Measurements from ENCODE around the gene KIF21A.

DNA sequence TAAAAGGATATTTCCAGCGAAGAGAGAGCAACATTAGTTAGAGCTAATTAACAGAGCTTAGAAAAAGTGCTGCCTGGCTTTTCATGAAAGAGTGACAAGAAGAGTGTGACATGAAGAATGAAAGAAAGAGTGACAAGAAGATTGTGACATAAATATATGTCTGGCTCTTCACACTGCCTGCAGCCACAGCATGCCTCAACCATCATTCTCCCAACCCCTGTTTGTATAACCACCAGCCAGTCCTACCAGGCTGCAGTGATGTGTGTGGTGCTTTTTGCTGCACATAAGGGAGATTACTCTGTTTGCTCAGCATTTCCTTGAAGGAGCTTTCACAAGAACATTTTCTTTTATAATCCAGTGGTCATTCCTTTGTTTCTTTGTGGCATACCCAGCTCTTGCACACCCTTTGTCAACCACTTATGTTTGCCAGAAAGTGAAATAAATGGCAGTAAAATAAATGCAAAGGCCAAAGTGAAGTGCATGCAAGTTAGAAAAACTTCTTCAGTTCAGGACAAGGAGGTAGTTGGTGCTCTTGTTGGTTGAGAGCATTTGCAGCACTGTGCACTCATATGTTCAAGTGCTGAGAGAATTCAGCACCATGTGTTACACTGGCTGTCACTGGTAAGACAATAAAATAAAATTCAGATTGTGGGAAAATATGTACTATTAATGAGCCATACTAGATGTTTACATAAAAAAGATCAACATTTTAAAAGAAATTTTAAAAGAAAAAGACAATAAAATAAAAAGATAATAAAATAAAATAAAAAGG is 50.6 kb downstream of the KIF21A start:
- TF ChIP-seq CTCF (IDR thresholded peaks at IDR 0.05) = no peak
- no peak for TF ChIP-seq POLR2A (IDR thresholded peaks at IDR 0.05)
